ENCODE data around the gene TMOD1.

- TF ChIP-seq CTCF (IDR thresholded peaks at IDR 0.05) = no peak
- TF ChIP-seq EP300 (IDR thresholded peaks at IDR 0.05) = no peak
- no peak for TF ChIP-seq POLR2A (IDR thresholded peaks at IDR 0.05)
- no peak for TF ChIP-seq POLR2AphosphoS5 (IDR thresholded peaks at IDR 0.05)
Measured at GRCh38 chr9:97474372-97474925, 27.0 kb upstream of the TMOD1 start.
